ENCODE results near the gene SGF29.
"Not testable (repeated sequence)": the region's sequence is repeated elsewhere in the genome, so short reads cannot be mapped to it uniquely, and the experiment has no call there.

Gene SGF29

DNA sequence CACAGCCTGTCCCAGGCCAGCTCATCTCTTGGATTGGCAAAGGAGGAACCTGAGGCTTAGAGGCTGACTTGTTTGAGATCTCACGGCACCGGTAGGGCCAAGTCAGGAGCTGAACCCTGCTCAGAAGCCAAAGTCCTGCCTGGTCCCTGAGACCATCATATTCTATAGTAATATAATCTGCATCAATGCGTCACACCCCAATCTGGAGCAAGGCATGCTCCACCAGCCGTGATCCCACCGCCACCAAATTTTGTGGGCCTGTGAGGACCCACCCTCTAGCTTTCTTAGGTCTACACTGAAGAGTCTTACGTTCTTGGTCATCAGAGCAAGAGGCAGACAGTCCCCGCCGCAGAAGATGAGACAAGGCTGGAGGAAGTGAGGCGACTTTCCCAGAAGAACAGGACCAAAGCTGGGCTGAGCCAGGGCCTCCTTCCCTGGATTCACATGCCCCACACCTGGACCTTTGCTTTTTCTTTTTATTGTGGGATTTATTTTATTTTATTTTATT, 53.5 kb downstream of the SGF29 start:
- ATAC-seq: no peak
- no peak for DNase-seq (ENCODE audit: low spot score in 2 of 2)
- H3K4me1 Mint-ChIP-seq: peaks cover 10% of the 10 kb centered on the region
- no peak overlapping the region for H3K4me3 Mint-ChIP-seq
- H3K27ac Mint-ChIP-seq: peak overlapping the region; percentile 40
- H3K36me3 Mint-ChIP-seq: no peaks in the 10 kb centered on the region
- no peaks in the 10 kb centered on the region for H3K9me3 Mint-ChIP-seq

DNA sequence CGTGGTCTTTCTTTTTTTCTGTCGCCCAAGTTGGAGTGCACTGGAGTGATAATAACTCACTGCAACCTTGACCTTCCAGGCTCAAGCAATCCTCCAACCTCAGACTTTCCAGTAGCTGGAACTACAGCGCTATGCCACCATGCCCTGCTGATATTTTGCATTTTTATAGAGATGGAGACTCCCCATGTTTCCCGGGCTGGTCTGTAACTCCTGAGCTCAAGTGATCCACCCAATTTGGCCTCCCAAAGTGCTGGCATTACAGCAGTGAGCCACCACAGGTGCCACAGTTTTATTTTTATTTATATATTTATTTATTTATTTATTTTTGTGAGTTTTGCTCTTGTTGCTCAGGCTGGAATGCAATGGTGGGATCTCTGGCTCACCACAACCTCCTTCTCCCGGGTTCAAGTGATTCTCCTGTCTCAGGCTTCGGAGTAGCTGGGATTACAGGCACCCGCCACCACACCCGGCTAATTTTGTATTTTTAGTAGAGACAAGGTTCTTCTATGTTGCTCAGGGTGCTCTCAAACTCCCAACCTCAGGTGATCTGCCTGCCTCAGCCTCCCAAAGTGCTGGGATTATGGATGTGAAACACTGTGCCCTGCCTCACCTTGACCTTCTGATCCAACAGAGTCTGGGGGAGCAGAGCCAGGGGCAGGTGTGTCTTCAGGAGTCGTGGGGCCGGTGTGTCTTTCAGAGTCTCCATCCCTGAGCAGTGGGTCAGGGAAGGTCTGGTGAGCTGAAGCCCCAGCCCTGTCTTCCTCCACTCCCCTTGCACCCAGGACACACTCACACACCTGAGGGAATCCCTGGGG, 54.2 kb downstream of the SGF29 start:
- ATAC-seq; H3K9me3 Mint-ChIP-seq; H3K36me3 Mint-ChIP-seq; DNase-seq (ENCODE audit: low spot score in 2 of 2); H3K4me3 Mint-ChIP-seq: not testable (repeated sequence)
- H3K27ac Mint-ChIP-seq: peak overlapping the region; percentile 40
- H3K4me1 Mint-ChIP-seq: peaks cover 10% of the 10 kb centered on the region

DNA sequence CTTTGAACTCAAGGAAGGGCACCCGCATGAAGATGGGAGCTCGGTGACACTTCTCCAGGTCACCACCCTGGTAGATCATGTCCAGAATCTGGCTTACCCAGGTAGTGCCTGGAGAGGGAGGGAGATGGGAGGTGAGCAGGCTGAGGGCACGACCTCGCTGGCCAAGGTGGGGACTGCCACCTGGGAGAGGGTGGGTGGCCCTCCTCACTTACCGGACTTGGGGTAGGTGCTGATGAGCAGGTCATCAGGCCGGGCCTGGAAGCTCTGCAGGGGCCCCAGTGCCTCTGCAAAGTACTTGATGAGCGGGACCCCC, 54.7 kb downstream of the SGF29 start:
- H3K4me3 Mint-ChIP-seq; H3K36me3 Mint-ChIP-seq; H3K9me3 Mint-ChIP-seq; ATAC-seq; DNase-seq (ENCODE audit: low spot score in 2 of 2): not testable (repeated sequence)
- peaks cover 10% of the 10 kb centered on the region for H3K4me1 Mint-ChIP-seq
- H3K27ac Mint-ChIP-seq: peak overlapping the region; percentile 40

DNA sequence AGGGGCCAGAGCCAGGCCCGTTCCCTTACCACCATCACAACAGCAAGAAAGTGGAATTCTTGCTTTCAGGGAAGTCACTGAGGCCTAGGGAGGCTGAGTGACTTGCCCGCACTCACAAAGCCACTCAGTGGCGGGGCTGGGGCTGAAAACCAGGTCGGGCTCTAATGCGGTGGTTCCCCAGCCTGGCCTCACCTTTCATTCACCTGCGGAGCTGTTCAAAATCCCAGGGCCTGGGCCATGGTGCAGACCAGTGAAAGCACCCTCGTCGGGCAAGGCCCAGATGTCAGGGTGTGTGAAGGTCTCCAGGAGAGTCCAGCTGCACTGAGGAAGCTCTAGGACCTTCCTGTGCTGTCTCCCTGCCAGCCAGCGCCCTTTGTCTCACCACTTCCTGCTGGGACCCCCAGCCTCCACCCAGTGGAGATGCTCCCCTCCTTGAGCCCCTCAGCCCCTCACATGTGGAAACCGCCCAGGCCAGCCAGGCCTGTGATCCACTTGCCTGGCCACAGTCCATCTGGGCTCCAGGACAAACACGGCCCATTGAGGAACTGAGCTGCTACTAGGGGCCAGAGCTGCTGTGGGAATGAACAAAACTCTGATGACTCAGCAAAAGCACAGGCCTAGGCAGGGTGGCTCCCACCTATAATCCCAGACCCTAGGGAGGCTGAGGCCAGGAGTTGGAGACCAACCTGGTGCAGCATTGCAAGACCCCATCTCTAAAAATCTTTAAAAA, 55.3 kb downstream of the SGF29 start:
- ATAC-seq; H3K9me3 Mint-ChIP-seq; H3K36me3 Mint-ChIP-seq; H3K27ac Mint-ChIP-seq; DNase-seq (ENCODE audit: low spot score in 2 of 2); H3K4me3 Mint-ChIP-seq: not testable (repeated sequence)
- peaks cover 10% of the 10 kb centered on the region for H3K4me1 Mint-ChIP-seq

DNA sequence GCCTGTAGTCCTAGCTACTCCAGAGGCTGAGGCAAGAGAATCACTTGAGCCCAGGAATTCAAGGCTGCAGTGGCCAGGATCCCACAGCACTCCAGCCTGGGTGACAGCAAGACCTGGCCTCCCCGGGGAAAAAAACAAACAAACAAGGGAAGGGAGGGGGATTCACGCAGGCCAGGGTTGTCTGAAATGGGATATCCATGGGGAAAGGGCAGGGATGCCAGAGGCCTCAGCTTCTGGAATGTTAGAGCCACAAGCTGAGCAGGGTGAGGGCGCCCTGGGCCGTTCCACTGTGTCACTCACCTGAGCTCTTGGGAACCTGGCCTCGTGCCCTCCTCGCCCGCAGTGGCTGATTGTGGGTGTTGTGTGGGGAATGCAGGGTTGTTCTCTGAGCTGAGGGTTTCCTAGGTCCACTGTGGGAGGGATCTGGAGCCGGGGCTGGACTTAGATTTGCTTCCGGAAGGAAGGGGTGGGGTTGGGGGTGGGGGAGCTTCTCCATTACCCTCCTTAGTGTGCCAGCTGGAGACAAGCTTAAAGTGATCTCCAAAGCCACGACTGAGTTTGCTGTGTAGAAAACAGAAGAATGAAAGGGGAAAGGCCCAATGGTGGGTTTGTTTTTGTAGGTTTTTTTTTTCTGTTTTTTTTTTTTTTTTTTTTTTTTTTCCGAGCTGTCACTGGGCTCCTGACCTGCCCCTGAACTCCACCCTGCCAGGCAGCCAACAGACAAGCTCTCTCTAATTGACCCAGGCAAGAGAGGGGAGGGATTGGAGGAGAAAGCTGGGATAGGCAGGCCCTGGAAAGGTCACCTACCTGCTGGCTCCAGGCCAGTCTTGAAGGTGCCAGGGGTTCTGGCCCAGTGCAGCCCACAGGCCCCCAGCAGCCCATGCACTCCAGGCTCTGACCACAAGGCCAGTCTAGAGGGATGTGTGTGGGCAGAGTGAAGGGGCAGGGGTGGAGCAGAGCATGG, 56.2 kb downstream of the SGF29 start, which contains the start of gene SULT1A1:
SULT1A1 (minus strand) TSS at position 414 of the 964 bp plus-strand sequence. CDS start 1,189 bp downstream, outside the sequence.
- peak within 1 kb of the TSS; percentile 75 for H3K27ac Mint-ChIP-seq
- ATAC-seq (no peak), DNase-seq (ENCODE audit: low spot score in 2 of 2) (no peak)
- no peak within 1 kb of the TSS for H3K4me3 Mint-ChIP-seq
- H3K36me3 Mint-ChIP-seq: no peaks in the 10 kb centered on the region
- H3K4me1 Mint-ChIP-seq: peaks cover 10% of the 10 kb centered on the region
- no peaks in the 10 kb centered on the region for H3K9me3 Mint-ChIP-seq

DNA sequence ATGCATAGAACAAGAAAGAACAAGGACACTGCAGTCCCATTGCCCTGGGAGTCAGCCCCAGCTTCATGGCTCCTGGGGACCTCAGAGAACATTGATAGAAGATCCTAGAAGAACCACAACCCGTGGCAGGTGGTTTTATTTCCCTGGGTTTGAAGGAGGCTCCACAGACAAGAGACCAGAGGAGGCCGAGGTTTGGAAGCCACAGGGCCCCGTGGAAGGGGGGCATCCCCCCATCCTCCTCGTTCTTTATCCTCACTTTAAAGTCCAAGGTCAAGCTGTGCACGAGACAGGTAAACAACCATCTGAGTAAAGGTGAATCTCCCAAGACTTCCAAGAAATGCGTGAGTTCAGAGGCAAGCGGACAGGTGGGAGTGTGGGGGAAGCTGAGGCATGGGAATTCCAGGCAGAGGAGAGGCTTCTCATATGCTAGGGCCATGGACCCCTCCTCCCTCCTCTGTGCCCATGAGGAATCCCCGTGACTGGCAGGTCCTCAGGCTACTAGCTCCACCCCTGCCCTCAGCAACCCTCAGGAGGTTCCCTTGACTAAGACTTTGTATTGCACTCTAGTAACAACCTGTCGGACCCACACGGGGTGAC, 57.0 kb downstream of the SGF29 start:
- H3K27ac Mint-ChIP-seq: peak overlapping the region; percentile 75
- H3K9me3 Mint-ChIP-seq: no peaks in the 10 kb centered on the region
- DNase-seq (ENCODE audit: low spot score in 2 of 2) (no peak), ATAC-seq (no peak)
- H3K4me1 Mint-ChIP-seq: peaks cover 13% of the 10 kb centered on the region
- H3K4me3 Mint-ChIP-seq: no peak overlapping the region
- H3K36me3 Mint-ChIP-seq: no peaks in the 10 kb centered on the region

GRCh38 chr16:28612359-28613280, 58.9 kb downstream of the SGF29 start:
- not testable (repeated sequence) for DNase-seq (ENCODE audit: low spot score in 2 of 2); H3K27ac Mint-ChIP-seq; H3K4me3 Mint-ChIP-seq; H3K9me3 Mint-ChIP-seq; H3K36me3 Mint-ChIP-seq
- H3K4me1 Mint-ChIP-seq: peaks cover 15% of the 10 kb centered on the region
- peak; percentile 84 for ATAC-seq

- peaks cover 15% of the 10 kb centered on the region for H3K4me1 Mint-ChIP-seq
- not testable (repeated sequence) for H3K9me3 Mint-ChIP-seq; H3K4me3 Mint-ChIP-seq; DNase-seq (ENCODE audit: low spot score in 2 of 2); H3K27ac Mint-ChIP-seq; ATAC-seq
- H3K36me3 Mint-ChIP-seq: peaks cover 10% of the 10 kb centered on the region
Measured at GRCh38 chr16:28613912-28614311, 60.2 kb downstream of the SGF29 start.

DNA sequence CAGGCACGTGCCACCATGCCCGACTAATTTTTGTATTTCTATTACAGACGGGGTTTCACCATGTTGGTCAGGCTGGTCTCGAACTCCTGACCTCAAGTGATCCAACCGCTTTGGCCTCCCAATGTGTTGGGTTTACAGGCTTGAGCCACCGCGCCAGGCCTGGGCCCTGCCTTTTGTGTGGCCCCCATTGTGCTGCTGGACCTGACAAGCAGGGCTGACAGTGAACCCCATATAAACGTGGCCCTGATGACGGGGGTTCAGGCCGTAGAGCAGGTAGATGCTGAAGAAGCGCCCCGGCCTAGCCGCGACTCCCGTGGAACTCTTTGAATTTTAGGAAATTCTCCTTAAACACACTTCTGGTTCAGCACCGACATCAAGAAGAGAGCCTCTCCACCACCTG, 60.8 kb downstream of the SGF29 start:
- H3K4me3 Mint-ChIP-seq; ATAC-seq; H3K27ac Mint-ChIP-seq; H3K9me3 Mint-ChIP-seq; DNase-seq (ENCODE audit: low spot score in 2 of 2): not testable (repeated sequence)
- peaks cover 15% of the 10 kb centered on the region for H3K4me1 Mint-ChIP-seq
- H3K36me3 Mint-ChIP-seq: peaks cover 15% of the 10 kb centered on the region

GRCh38 chr16:28615486-28616223, 61.9 kb downstream of the SGF29 start:
- H3K9me3 Mint-ChIP-seq; ATAC-seq; H3K4me1 Mint-ChIP-seq; H3K27ac Mint-ChIP-seq; H3K4me3 Mint-ChIP-seq; DNase-seq (ENCODE audit: low spot score in 2 of 2): not testable (repeated sequence)
- peaks cover 25% of the 10 kb centered on the region for H3K36me3 Mint-ChIP-seq

- H3K27ac Mint-ChIP-seq; H3K4me1 Mint-ChIP-seq; DNase-seq (ENCODE audit: low spot score in 2 of 2); H3K9me3 Mint-ChIP-seq; H3K4me3 Mint-ChIP-seq; ATAC-seq: not testable (repeated sequence)
- peaks cover 30% of the 10 kb centered on the region for H3K36me3 Mint-ChIP-seq
Measured at GRCh38 chr16:28616224-28616577, 62.5 kb downstream of the SGF29 start.

DNA sequence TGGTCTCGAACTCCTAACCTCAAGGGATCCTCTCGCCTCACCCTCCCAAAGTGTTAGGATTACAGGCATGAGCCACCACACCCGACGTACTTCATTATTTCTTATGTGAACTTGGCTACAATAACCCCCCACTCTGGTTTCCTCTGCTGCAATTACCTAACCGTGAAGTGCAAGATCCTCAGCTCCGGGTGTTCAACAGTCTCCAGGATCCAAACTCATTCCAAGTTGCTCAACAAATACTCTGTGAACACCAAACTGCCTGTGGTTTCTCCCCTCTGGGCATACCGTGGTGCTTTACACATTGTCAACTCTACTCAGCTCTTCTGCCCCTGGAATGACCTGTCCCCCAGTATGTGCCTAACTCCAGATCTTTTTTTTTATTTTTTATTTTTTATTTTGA, 62.9 kb downstream of the SGF29 start:
- peaks cover 32% of the 10 kb centered on the region for H3K36me3 Mint-ChIP-seq
- peaks cover 4% of the 10 kb centered on the region for H3K4me1 Mint-ChIP-seq
- no peak overlapping the region for H3K4me3 Mint-ChIP-seq
- no peak for ATAC-seq
- H3K27ac Mint-ChIP-seq: no peak overlapping the region
- no peaks in the 10 kb centered on the region for H3K9me3 Mint-ChIP-seq
- no peak for DNase-seq (ENCODE audit: low spot score in 2 of 2)

DNA sequence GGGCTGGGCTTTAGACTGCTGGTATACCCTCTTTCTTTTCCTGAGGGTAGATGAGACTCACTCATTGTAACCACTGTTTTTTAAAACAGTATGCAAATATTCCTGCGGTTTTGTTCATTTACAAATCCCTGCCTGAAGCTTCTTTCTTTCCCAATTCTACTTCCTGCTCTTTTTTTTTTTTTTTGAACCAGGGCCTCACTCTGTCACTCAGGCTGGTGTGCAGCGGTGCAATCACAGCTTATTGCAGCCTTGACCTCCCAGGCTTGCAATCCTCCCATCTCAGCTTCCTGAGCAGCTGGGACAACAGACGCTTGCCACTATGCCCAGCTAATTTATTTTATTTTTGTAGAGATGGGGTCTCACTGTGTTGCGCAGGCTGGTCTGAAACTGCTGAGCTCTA, 64.2 kb downstream of the SGF29 start:
- ATAC-seq (no peak), DNase-seq (ENCODE audit: low spot score in 2 of 2) (no peak)
- peaks cover 32% of the 10 kb centered on the region for H3K36me3 Mint-ChIP-seq
- H3K9me3 Mint-ChIP-seq: no peaks in the 10 kb centered on the region
- H3K4me1 Mint-ChIP-seq: peaks cover 16% of the 10 kb centered on the region
- H3K4me3 Mint-ChIP-seq: no peak overlapping the region
- no peak overlapping the region for H3K27ac Mint-ChIP-seq

All from stimulated activated effector memory CD8-positive, alpha-beta T cell treated with anti-CD3 and anti-CD28 coated beads, Interleukin-12 subunit alpha, Interleukin-12 subunit beta, amount 100 ng/mL, for 72 hours (primary cell).